Measurements from ENCODE around the gene TERF2IP.

DNA sequence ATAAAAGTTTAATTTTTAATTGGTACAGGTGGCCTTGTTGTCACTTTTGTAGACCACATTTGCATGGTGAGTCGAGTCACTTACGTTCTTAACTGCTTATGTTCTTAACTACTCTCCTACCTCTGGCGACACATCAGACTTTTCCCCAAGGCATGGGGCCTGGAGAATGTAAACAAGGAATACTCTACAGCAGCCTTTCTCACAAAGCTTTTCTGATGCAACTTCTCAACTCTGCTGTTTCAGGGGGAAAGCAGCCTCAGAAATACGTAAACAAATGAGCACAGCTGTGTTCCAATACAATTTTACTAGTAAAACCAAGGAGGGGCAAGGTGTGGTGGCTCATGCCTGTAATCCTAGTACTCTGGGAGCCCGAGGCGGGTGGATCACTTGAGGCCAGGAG lies 7.0 kb upstream of the TERF2IP start:
- TF ChIP-seq GATA2 (IDR thresholded peaks at IDR 0.05; ENCODE audit: low read depth, low read length) = no peak
- TF ChIP-seq GATA3 (IDR thresholded peaks at IDR 0.05; ENCODE audit: low read depth, low read length) = no peak

Data from SH-SY5Y (cell line).